HG02884 (cell line): ENCODE results near the gene NXN.
"Not testable (repeated sequence)": the region's sequence is repeated elsewhere in the genome, so short reads cannot be mapped to it uniquely, and the experiment has no call there.

Source experiments
- ATAC-seq: cut with Tn5 transposase; IDR thresholded peaks from one replicate; pipeline ENCODE4 v1.9.1; 2021; ENCODE audit warnings: mild to moderate bottlenecking, moderate library complexity; ENCODE audit not compliant: unreplicated experiment

Gene NXN

GRCh38 chr17:957856-958421 lies 21.6 kb downstream of the NXN start:
- no peak for ATAC-seq

DNA sequence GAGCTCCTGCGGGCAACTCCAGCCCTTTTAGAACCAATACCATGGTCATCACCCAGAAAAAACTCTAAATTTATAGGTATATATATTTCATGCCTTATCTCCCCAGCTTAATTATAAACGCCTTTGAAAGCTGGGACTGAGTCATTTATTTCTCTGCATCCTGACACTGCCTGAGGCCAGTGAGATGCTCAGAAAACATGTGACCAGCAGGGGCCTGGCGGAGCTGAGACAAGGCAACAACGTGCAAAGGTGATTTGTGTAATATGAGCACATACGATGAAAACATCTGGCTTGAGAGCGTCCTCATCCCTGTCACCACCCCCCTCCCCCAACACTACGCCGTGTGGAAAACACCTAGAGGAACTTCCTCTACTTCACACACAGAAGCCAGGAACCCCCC lies 22.7 kb downstream of the NXN start:
- no peak for ATAC-seq

DNA sequence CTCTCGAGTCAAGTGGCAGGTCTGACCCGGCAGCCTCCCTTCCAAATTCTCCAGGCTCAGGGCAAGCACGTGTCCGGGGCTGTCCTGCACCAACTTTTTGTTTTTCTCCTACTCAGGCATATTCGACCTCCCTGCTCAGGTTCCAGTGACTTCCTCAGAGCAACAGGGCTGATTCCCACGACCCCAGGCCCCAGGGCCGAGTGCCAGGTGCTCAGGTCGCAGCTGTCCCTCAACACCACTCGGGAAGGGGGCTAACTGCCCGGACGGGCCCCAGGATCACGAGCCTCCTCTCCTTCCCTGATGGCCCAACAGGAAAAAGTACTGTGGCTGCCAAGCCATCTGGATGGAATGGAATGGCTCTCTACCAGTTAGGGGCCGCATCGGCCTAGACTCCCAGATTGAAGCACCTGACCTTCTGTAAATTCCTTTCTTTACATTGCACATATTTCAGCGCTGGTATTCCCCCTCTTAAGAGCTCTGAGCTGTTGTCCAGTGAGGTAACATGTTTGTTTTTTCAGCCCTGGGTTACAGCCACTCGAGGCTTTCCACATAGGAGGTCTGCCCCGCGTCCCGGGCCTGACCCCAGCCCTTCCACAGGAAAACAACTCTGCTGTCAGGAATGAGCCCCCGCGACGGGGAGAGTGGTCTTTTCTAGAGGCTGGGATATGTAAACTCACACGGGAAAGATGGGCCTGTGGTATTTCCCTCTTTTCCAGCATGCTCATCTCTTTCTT lies 25.0 kb downstream of the NXN start:
- ATAC-seq = no peak

GRCh38 chr17:953767-954166 lies 25.8 kb downstream of the NXN start:
- no peak for ATAC-seq

DNA sequence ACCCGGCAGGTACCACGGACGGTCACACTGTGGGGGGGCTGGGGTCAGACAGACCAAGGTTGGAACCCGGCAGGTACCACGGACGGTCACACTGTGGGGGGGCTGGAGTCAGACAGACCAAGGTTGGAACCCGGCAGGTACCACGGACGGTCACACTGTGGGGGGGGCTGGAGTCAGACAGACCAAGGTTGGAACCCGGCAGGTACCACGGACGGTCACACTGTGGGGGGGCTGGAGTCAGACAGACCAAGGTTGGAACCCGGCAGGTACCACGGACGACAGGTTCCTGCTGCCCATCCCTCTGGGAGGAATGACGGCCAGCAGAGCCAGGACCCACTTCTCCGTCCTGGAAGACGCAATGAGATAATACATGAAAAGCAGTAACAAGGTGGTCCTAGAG lies 27.0 kb downstream of the NXN start:
- not testable (repeated sequence) for ATAC-seq

- no peak for ATAC-seq
Observed at GRCh38 chr17:951325-952132, 28.0 kb downstream of the NXN start.

GRCh38 chr17:949623-950303 lies 29.8 kb downstream of the NXN start:
- ATAC-seq = no peak

GRCh38 chr17:948284-948852 lies 31.2 kb downstream of the NXN start:
- ATAC-seq = no peak

DNA sequence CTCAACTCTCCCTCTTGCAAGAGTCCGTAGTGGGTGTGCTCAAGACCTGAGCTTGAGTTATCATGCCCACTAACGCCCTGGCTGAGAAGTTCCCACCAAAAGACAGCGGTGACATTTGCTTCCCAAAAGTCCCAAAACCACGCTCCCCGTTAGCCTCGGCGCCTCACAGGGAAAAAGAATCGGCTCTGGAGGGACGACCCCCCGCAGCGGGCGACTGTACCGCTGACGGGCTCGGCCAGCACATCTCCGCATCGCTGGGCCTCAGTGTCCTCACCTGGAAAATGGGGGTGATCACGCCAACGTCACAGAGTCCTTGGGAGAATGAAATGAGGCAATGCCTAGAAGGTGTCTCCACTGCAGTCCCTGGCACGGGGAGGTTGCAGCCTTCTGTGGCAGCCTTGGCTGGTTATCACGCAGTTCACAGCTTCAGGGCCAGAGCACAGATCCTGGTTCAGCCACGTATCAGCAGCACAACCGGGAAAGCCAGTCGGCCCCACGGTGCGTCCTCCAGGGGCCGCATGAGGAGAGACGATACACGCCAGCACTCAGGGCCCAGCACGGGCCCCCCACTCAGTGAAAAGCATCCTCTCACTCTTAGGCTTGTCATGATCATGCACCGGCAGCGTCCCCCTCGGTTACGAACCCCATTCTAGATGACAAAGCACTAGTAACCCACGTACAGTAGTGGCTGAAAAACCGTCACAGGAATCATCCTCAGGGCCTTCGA lies 32.9 kb downstream of the NXN start:
- no peak for ATAC-seq

DNA sequence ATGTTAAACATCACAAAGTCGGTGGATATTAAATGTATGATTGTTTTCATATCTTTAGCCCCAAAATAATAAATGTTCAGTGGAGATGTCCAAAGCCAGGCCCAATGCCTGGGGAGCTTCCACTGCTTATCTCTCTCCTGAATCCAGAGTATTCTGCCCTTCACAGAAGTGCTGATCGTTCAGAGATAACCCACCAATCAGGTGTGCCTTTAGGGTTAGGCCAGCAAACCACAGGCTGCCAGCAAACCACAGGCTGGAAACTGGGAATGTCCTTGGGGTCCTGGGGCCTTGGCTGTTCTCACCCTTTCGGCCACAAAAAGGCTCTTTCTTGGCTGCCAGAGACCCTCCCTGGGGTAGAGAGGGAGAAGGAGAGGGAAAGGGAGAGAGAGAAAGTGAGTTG lies 33.9 kb downstream of the NXN start:
- no peak for ATAC-seq

DNA sequence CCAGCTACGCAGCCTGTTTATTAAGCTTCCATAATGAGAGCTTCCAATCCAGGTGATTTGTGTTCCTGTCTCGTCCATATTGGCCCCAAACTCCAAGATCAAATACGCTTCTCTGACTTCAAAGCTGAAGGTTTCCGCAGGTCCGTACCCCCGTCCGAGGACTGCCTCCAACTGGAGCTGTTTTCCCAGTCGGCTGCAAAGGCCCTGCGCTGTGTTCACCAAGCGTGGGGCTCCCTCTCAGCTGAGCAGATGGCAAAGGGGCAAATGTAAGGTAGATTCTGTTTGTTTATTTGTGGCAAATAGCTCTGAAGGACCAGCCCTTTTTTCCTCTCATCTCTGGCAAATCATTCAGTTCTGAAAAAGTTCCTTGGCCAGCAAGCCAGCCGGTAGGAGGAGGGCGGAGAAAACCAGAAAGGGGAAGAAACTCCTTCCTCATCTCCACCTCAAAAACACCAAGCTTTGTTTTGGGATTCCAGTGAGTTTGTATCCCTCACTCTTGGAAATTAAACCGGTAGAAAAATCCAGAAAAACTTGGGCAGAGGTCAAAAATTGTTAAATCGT lies 35.2 kb downstream of the NXN start:
- ATAC-seq = no peak

DNA sequence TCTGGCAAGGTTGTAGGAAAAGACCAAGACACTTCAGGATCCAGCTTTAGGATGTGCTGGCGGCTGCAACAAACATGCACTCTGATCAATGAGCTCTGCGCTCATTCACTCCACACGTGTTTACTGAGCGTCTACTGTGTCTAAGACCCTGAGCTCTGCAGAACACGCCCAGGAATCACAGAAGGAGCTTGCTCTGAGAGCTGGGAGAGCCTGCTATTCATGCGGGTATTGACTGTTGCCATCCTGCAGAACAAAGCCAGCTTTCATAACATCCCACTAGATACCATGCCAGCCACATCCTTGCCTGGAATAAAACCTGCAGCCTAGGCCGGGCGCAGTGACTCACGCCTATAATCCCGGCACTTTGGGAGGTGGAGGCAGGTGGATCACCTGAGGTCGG lies 44.1 kb downstream of the NXN start:
- ATAC-seq = no peak

DNA sequence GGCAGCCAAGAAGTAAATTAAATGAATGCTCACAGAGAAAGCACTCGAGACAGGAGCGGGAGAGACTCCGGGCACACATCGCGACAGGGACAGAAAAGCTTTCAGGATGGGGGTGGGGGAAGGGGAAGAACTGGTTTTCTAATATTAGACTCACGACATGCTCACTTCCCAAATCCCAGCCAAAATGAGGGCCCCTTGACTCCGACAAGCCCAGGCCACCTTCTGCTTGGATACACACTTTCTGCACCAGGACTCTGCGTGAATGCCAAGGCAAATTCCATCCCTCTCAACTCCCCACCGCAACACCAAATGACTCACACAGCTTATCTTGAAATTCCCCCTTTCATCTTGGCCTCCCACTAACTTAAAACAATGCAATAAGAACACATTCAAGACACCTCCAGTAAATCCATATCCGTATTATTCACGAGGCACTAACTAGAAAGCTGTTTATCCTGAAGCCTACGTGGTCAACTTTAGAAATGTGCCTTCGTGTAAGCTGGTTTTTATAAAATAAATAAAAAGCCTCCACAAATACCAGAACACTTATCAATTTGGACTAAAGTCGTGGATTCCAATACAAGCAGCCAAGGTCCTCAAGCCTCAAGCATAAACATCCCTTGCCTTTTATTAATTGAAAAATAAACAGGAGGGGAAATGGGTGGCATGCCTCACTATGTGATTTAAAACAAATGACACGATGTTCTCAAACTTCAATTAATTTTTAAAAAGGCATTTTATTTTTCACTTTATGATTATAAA lies 46.1 kb downstream of the NXN start:
- ATAC-seq = no peak

GRCh38 chr17:930258-930657 lies 49.3 kb downstream of the NXN start:
- ATAC-seq = no peak

GRCh38 chr17:929586-929985 lies 50.0 kb downstream of the NXN start:
- no peak for ATAC-seq

GRCh38 chr17:927611-928461 lies 51.7 kb downstream of the NXN start:
- ATAC-seq = no peak

DNA sequence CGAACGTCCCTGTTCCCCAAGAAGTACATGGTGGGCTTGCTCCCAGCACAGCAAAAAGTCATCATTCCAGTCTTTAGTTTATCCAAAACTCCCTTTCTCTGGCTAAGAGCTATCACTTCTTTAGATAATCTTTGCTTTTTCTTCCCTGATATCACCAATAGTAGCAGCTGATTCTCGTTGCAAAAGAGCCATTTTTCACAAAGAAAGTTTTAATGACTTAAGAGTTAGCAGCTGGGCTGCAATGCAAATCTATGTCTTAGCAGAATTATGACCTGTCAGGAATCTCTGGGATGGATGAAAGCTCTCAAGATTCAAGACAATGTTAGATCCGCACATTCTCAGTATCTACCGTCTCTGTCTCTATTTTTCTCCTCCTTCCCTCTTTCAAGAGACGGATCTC lies 53.8 kb downstream of the NXN start:
- ATAC-seq = no peak

GRCh38 chr17:924711-925475 lies 54.7 kb downstream of the NXN start:
- no peak for ATAC-seq
